ENCODE measurements around the gene CCN6. TPM values are rescaled to one million over a fixed set of nuclear protein-coding genes. Genes with fewer than 3 reads are reported as not detected.

The CCN6 gene
- total and polyA plus RNA-seq, 4 donors: 0.54 TPM; not detected in 3

GRCh38 chr6:112106562-112106961 is 52.7 kb downstream of the CCN6 start:
- Histone ChIP-seq H3K9me3 (ENCODE audit: control insufficient read depth in 4 of 4, low read length in 3 of 4) (no peaks in the 10 kb centered on the region), H3K27ac (ENCODE audit: low read depth in 1 of 2, low read length in 2 of 2) (no peak overlapping the region), H3K4me3 (ENCODE audit: low read depth in 1 of 3, low read length in 3 of 3) (no peak overlapping the region), H3K9ac (ENCODE audit: low read depth in 1 of 2, low read length in 2 of 2) (no peak overlapping the region), H3K27me3 (ENCODE audit: control insufficient read depth in 4 of 4, insufficient read depth in 4 of 4, low read length in 3 of 4) (no peaks in the 10 kb centered on the region), H3K36me3 (ENCODE audit: control insufficient read depth in 4 of 4, insufficient read depth in 3 of 4, low read depth in 1 of 4, low read length in 3 of 4) (peaks cover 0 to 6% (median 1%) of the 10 kb centered on the region in 4 donors), H3K4me1 (ENCODE audit: control insufficient read depth in 4 of 4, insufficient read depth in 4 of 4, low read length in 3 of 4) (no peaks in the 10 kb centered on the region)
- no peak for DNase-seq (ENCODE audit: low spot score)
- 76% methylated on average over 2 of the region's 2 CpGs for whole genome bisulfite sequencing
- no peak for TF ChIP-seq NR2F2 (IDR thresholded peaks at IDR 0.05)

- no peak for DNase-seq (ENCODE audit: low spot score)
- peaks cover 0 to 13% (median 7%) of the 10 kb centered on the region in 4 donors for H3K4me1 ChIP-seq (ENCODE audit: control insufficient read depth in 4 of 4, insufficient read depth in 4 of 4, low read length in 3 of 4)
- no peaks in the 10 kb centered on the region for H3K27me3 ChIP-seq (ENCODE audit: control insufficient read depth in 4 of 4, insufficient read depth in 4 of 4, low read length in 3 of 4)
- H3K36me3 ChIP-seq (ENCODE audit: control insufficient read depth in 4 of 4, insufficient read depth in 3 of 4, low read depth in 1 of 4, low read length in 3 of 4): peaks cover 0 to 6% (median 1%) of the 10 kb centered on the region in 4 donors
- 84% methylated on average over 9 of the region's 9 CpGs for WGBS
- H3K27ac ChIP-seq (ENCODE audit: low read depth in 1 of 2, low read length in 2 of 2): no peak overlapping the region
- no peak for TF ChIP-seq REST (IDR thresholded peaks at IDR 0.05)
- no peak for TF ChIP-seq TAF1 (conservative IDR thresholded peaks at IDR 0.05)
- no peak for TF ChIP-seq NR2F2 (IDR thresholded peaks at IDR 0.05)
- TF ChIP-seq FOXA2 (IDR thresholded peaks at IDR 0.05): no peak
- no peak overlapping the region for H3K9ac ChIP-seq (ENCODE audit: low read depth in 1 of 2, low read length in 2 of 2)
- H3K9me3 ChIP-seq (ENCODE audit: control insufficient read depth in 4 of 4, low read length in 3 of 4): no peaks in the 10 kb centered on the region
- H3K4me3 ChIP-seq (ENCODE audit: low read depth in 1 of 3, low read length in 3 of 3): no peak overlapping the region
Observed at GRCh38 chr6:112109262-112109661, 55.4 kb downstream of the CCN6 start.

GRCh38 chr6:112113431-112113830 is 59.5 kb downstream of the CCN6 start:
- Histone ChIP-seq H3K27me3 (ENCODE audit: control insufficient read depth in 4 of 4, insufficient read depth in 4 of 4, low read length in 3 of 4) (no peaks in the 10 kb centered on the region), H3K4me3 (ENCODE audit: low read depth in 1 of 3, low read length in 3 of 3) (no peak overlapping the region), H3K9me3 (ENCODE audit: control insufficient read depth in 4 of 4, low read length in 3 of 4) (no peaks in the 10 kb centered on the region), H3K9ac (ENCODE audit: low read depth in 1 of 2, low read length in 2 of 2) (no peak overlapping the region), H3K4me1 (ENCODE audit: control insufficient read depth in 4 of 4, insufficient read depth in 4 of 4, low read length in 3 of 4) (peaks cover 0 to 44% (median 26%) of the 10 kb centered on the region in 4 donors), H3K36me3 (ENCODE audit: control insufficient read depth in 4 of 4, insufficient read depth in 3 of 4, low read depth in 1 of 4, low read length in 3 of 4) (peaks cover 0 to 6% (median 0%) of the 10 kb centered on the region in 4 donors), H3K27ac (ENCODE audit: low read depth in 1 of 2, low read length in 2 of 2) (no peak overlapping the region)
- no peak for TF ChIP-seq ATF3 (IDR thresholded peaks at IDR 0.05)
- no peak for TF ChIP-seq CTCF (IDR thresholded peaks at IDR 0.05; ENCODE audit: low read depth, low read length, missing input control)
- TF ChIP-seq FOXA2 (IDR thresholded peaks at IDR 0.05): no peak
- no peak for TF ChIP-seq ZBTB33 (IDR thresholded peaks at IDR 0.05)
- TF ChIP-seq JUND (IDR thresholded peaks at IDR 0.05): no peak
- no peak for TF ChIP-seq YY1 (IDR thresholded peaks at IDR 0.05)
- TF ChIP-seq SP1 (IDR thresholded peaks at IDR 0.05): no peak
- no peak for TF ChIP-seq MAX (IDR thresholded peaks at IDR 0.05)
- TF ChIP-seq FOXA1 (IDR thresholded peaks at IDR 0.05): no peak
- TF ChIP-seq NR2F2 (IDR thresholded peaks at IDR 0.05): no peak
- 58% methylated on average over 3 of the region's 3 CpGs for WGBS
- DNase-seq (ENCODE audit: low spot score): no peak

Measured in liver (tissue), 9 donors.